ENCODE results near the gene ZNF384.

The ZNF384 gene

GRCh38 chr12:6684609-6685008 lies 4.6 kb downstream of the ZNF384 start:
- TF ChIP-seq TAF1 (IDR thresholded peaks at IDR 0.05; ENCODE audit: low read depth), result no peak
- peak; percentile 56 for TF ChIP-seq RAD21 (IDR thresholded peaks at IDR 0.05; ENCODE audit: low read depth)
- TF ChIP-seq CEBPB (IDR thresholded peaks at IDR 0.05), result peak; percentile 41; the same call in 1 of the 2 replicates
- TF ChIP-seq USF1 (IDR thresholded peaks at IDR 0.05), result no peak

GRCh38 chr12:6676962-6677361 lies 12.2 kb downstream of the ZNF384 start:
- TF ChIP-seq CREB1 (IDR thresholded peaks at IDR 0.05; ENCODE audit: low read depth) (no peak), REST (IDR thresholded peaks at IDR 0.05; ENCODE audit: low read depth) (no peak), YY1 (IDR thresholded peaks at IDR 0.05; ENCODE audit: low read depth) (no peak), RAD21 (IDR thresholded peaks at IDR 0.05; ENCODE audit: low read depth) (no peak), FOXM1 (IDR thresholded peaks at IDR 0.05; ENCODE audit: borderline replicate concordance, low read depth) (no peak), TEAD4 (IDR thresholded peaks at IDR 0.05) (no peak), ZBTB7A (IDR thresholded peaks at IDR 0.05; ENCODE audit: low read depth) (no peak), EGR1 (IDR thresholded peaks at IDR 0.05) (no peak), MAX (IDR thresholded peaks at IDR 0.05) (no peak), USF1 (IDR thresholded peaks at IDR 0.05) (no peak), TCF12 (IDR thresholded peaks at IDR 0.05; ENCODE audit: low read depth) (no peak), EP300 (IDR thresholded peaks at IDR 0.05; ENCODE audit: borderline replicate concordance) (no peak), CEBPB (IDR thresholded peaks at IDR 0.05) (no peak), NFIC (IDR thresholded peaks at IDR 0.05) (no peak), TAF1 (IDR thresholded peaks at IDR 0.05; ENCODE audit: low read depth) (no peak)

- TF ChIP-seq EP300 (IDR thresholded peaks at IDR 0.05; ENCODE audit: borderline replicate concordance) (no peak), EGR1 (IDR thresholded peaks at IDR 0.05) (no peak), TEAD4 (IDR thresholded peaks at IDR 0.05) (no peak), CEBPB (IDR thresholded peaks at IDR 0.05) (no peak)
These were observed 17.0 kb downstream of the ZNF384 start for GRCh38 chr12:6672143-6672542.

- no peak for TF ChIP-seq MAX (IDR thresholded peaks at IDR 0.05)
- peak; percentile 30 for TF ChIP-seq RAD21 (IDR thresholded peaks at IDR 0.05; ENCODE audit: low read depth)
- no peak for TF ChIP-seq TAF1 (IDR thresholded peaks at IDR 0.05; ENCODE audit: low read depth)
- TF ChIP-seq EGR1 (IDR thresholded peaks at IDR 0.05), result no peak
- no peak for TF ChIP-seq NFIC (IDR thresholded peaks at IDR 0.05)
- TF ChIP-seq TEAD4 (IDR thresholded peaks at IDR 0.05), result no peak
These were observed 21.5 kb downstream of the ZNF384 start for GRCh38 chr12:6667559-6668210.

GRCh38 chr12:6666211-6666610 lies 23.0 kb downstream of the ZNF384 start:
- TF ChIP-seq REST (IDR thresholded peaks at IDR 0.05; ENCODE audit: low read depth) (no peak), USF1 (IDR thresholded peaks at IDR 0.05) (no peak), YY1 (IDR thresholded peaks at IDR 0.05; ENCODE audit: low read depth) (no peak), CEBPB (IDR thresholded peaks at IDR 0.05) (no peak), CREB1 (IDR thresholded peaks at IDR 0.05; ENCODE audit: low read depth) (no peak)

GRCh38 chr12:6664902-6665301 lies 24.3 kb downstream of the ZNF384 start:
- TF ChIP-seq CEBPB (IDR thresholded peaks at IDR 0.05) (peak; percentile 31; the same call in 1 of the 2 replicates), EGR1 (IDR thresholded peaks at IDR 0.05) (no peak)

Data from Ishikawa (cell line).